Neural cell (in vitro differentiated cells): Measurements from ENCODE around the gene ABHD14A. TPM values are rescaled to one million over a fixed set of nuclear protein-coding genes. Genes with fewer than 3 reads are reported as not detected.

Experiments
- H2AFZ ChIP-seq: fragments of 200-600, 300-800 bp; sonication (generic), shearing (Covaris generic); 2 replicates; pipeline ENCODE4 v1.6.0; 2014; ENCODE audit warnings: low read depth, mild to moderate bottlenecking, antibody characterized with exemption, low read length, moderate library complexity
- H3F3A ChIP-seq: fragments of 200-600 bp; shearing (Covaris generic); 2 replicates; pipeline ENCODE4 v1.6.1; 2016; ENCODE audit warnings: mild to moderate bottlenecking, moderate library complexity, mixed read lengths, antibody characterized with exemption, low read length; ENCODE audit not compliant: insufficient read depth, poor library complexity, severe bottlenecking
- H3K27ac ChIP-seq: fragments of 200-600, 300-800 bp; sonication (generic), shearing (Covaris generic); 2 replicates; pipeline ENCODE4 v1.5.1; 2014; ENCODE audit warnings: mild to moderate bottlenecking, low read length, moderate library complexity
- H3K27me3 ChIP-seq: fragments of 300-800, 200-600 bp; sonication (generic), shearing (Covaris generic); 2 replicates; pipeline ENCODE4 v1.6.0; 2014; ENCODE audit warnings: mild to moderate bottlenecking, low read depth, low read length, moderate library complexity; ENCODE audit not compliant: insufficient read depth
- H3K36me3 ChIP-seq: fragments of 300-800, 200-600 bp; sonication (generic), shearing (Covaris generic); 2 replicates; pipeline ENCODE4 v1.5.1; 2014; ENCODE audit warnings: mild to moderate bottlenecking, antibody characterized with exemption, low read length, moderate library complexity; ENCODE audit not compliant: insufficient read depth
- H3K4me2 ChIP-seq: fragments of 300-800, 200-600 bp; sonication (generic), shearing (Covaris generic); 2 replicates; pipeline ENCODE4 v1.6.0; 2014; ENCODE audit warnings: mild to moderate bottlenecking, low read length
- H3K4me3 ChIP-seq: fragments of 300-800, 200-600 bp; sonication (generic), shearing (Covaris generic); 2 replicates; pipeline ENCODE4 v1.5.1; 2014; ENCODE audit warnings: mild to moderate bottlenecking, low read length, moderate library complexity
- H3K79me2 ChIP-seq: fragments of 200-600 bp; shearing (Covaris generic); replicated peaks from 2 replicates; pipeline ENCODE4 v1.6.0; 2014; ENCODE audit warnings: mild to moderate bottlenecking, low read length, moderate library complexity; ENCODE audit not compliant: insufficient read depth
- H3K9ac ChIP-seq: fragments of 300-800, 200-600 bp; sonication (generic), shearing (Covaris generic); 2 replicates; pipeline ENCODE4 v1.6.1; 2016; ENCODE audit warnings: mild to moderate bottlenecking, low read length, mixed read lengths
- H3K9me2 ChIP-seq: fragments of 200-600 bp; shearing (Covaris generic); 2 replicates; pipeline ENCODE4 v1.6.1; 2016; ENCODE audit warnings: mild to moderate bottlenecking, low read length, mixed read lengths; ENCODE audit not compliant: insufficient read depth
- H3K9me3 ChIP-seq: fragments of 200-600, 300-800 bp; sonication (generic), shearing (Covaris generic); 2 replicates; pipeline ENCODE4 v1.6.1; 2016; ENCODE audit warnings: mild to moderate bottlenecking, mixed run types, low read length, moderate library complexity, mixed read lengths
- H4K20me1 ChIP-seq: fragments of 200-600 bp; shearing (Covaris generic); 2 replicates; pipeline ENCODE4 v1.6.1; 2016; ENCODE audit warnings: mild to moderate bottlenecking, mixed run types; ENCODE audit not compliant: insufficient read depth
- CTCF ChIP-seq: fragments of 450-650 bp; IDR thresholded peaks from 2 replicates; pipeline ENCODE4 v1.5.1; 2014; ENCODE audit warnings: antibody characterized with exemption, mild to moderate bottlenecking, moderate library complexity; ENCODE audit not compliant: poor library complexity, severe bottlenecking
- EP300 ChIP-seq: fragments of 450-650 bp; conservative IDR thresholded peaks from 2 replicates; pipeline ENCODE4 v1.6.1; 2014; ENCODE audit warnings: antibody characterized with exemption, mild to moderate bottlenecking, moderate library complexity; ENCODE audit not compliant: poor library complexity, severe bottlenecking
- EZH2 ChIP-seq: fragments of 200-600, 300-800 bp; shearing (Covaris generic), sonication (generic); IDR thresholded peaks from 2 replicates; pipeline ENCODE4 v1.6.1; 2014; ENCODE audit warnings: antibody characterized with exemption, low read length, borderline replicate concordance, mild to moderate bottlenecking; ENCODE audit not compliant: insufficient read depth, poor library complexity, severe bottlenecking
- MXI1 ChIP-seq: fragments of 450-650 bp; conservative IDR thresholded peaks from 2 replicates; pipeline ENCODE4 v1.6.1; 2014; ENCODE audit warnings: antibody characterized with exemption, mild to moderate bottlenecking; ENCODE audit not compliant: poor library complexity, severe bottlenecking
- POLR2AphosphoS5 ChIP-seq: IDR thresholded peaks from 2 replicates; pipeline ENCODE4 v1.6.1; 2012
- RAD21 ChIP-seq: fragments of 450-650 bp; conservative IDR thresholded peaks from 2 replicates; pipeline ENCODE4 v1.6.1; 2014; ENCODE audit warnings: antibody characterized with exemption, mild to moderate bottlenecking, moderate library complexity
- REST ChIP-seq: IDR thresholded peaks from 2 replicates; pipeline ENCODE4 v1.6.1; 2012; ENCODE audit warnings: borderline replicate concordance
- SMC3 ChIP-seq: fragments of 450-650 bp; conservative IDR thresholded peaks from 2 replicates; pipeline ENCODE4 v1.6.1; 2014; ENCODE audit warnings: antibody characterized with exemption, mild to moderate bottlenecking, moderate library complexity; ENCODE audit not compliant: poor library complexity
- TAF1 ChIP-seq: IDR thresholded peaks from 2 replicates; pipeline ENCODE4 v1.6.1; 2012; ENCODE audit warnings: low read depth
- polyA plus RNA-seq: library from polyadenylated mRNA; depleted of rRNA; stranded (reverse); fragments of >200 nt; gene quantifications from 2 replicates; pipeline ENCODE4 v1.2.3, GENCODE V29; 2014

ABHD14A gene
- polyA plus RNA-seq, 1 donor from 2014 or later, result 57.8 TPM

GRCh38 chr3:51995346-51996163 lies 20.7 kb downstream of the ABHD14A start, which contains the start of gene RPL29:
Gene RPL29, minus strand, starts transcription at chr3:51995895. Its CDS starts 434 bp downstream, at chr3:51995461.
- no peaks in the 10 kb centered on the region for H3K27me3 ChIP-seq
- H3K36me3 ChIP-seq, result peaks cover 5% of the 10 kb centered on the region
- H3K27ac ChIP-seq, result peak within 1 kb of the TSS; percentile 87
- TF ChIP-seq RAD21 (peak; percentile 30), CTCF (peak; percentile 45), TAF1 (peak; percentile 97), EZH2 (no peak), POLR2AphosphoS5 (peak; percentile 97), SMC3 (peak; percentile 53), MXI1 (peak; percentile 92), REST (peak; percentile 98), EP300 (peak; percentile 84)
- H3K4me2 ChIP-seq, result peak within 1 kb of the TSS; percentile 95
- no peaks in the 10 kb centered on the region for H3K9me3 ChIP-seq
- H4K20me1 ChIP-seq, result no peaks in the 10 kb centered on the region
- H3K9me2 ChIP-seq, result no peaks in the 10 kb centered on the region
- H3F3A ChIP-seq, result no peaks in the 10 kb centered on the region
- peak within 1 kb of the TSS; percentile 77 for H3K4me3 ChIP-seq
- peak within 1 kb of the TSS; percentile 81 for H2AFZ ChIP-seq
- H3K79me2 ChIP-seq, result peaks cover 9% of the 10 kb centered on the region
- peak within 1 kb of the TSS; percentile 84 for H3K9ac ChIP-seq

GRCh38 chr3:51997172-51997571 lies 22.3 kb downstream of the ABHD14A start:
- TF ChIP-seq TAF1 (no peak), MXI1 (no peak), RAD21 (no peak), SMC3 (no peak), EP300 (no peak), EZH2 (no peak), POLR2AphosphoS5 (no peak), CTCF (no peak), REST (no peak)
- Histone ChIP-seq H3K27me3 (no peaks in the 10 kb centered on the region), H3F3A (no peaks in the 10 kb centered on the region), H3K9ac (no peak overlapping the region), H4K20me1 (no peaks in the 10 kb centered on the region), H3K36me3 (peaks cover 5% of the 10 kb centered on the region), H3K9me2 (no peaks in the 10 kb centered on the region), H3K9me3 (no peaks in the 10 kb centered on the region), H3K4me2 (no peak overlapping the region), H2AFZ (no peak overlapping the region), H3K27ac (no peak overlapping the region), H3K4me3 (no peak overlapping the region), H3K79me2 (peaks cover 9% of the 10 kb centered on the region)
